Activated CD4-positive, alpha-beta T cell treated with anti-CD3 and anti-CD28 coated beads, Interleukin-2, amount 10 ng/mL, durations not matched to agents 7 days and 5 days (primary cell): ENCODE measurements around the gene RHOT1. TPM values are rescaled to one million over a fixed set of nuclear protein-coding genes. Genes with fewer than 3 reads are reported as not detected.
"Not testable (repeated sequence)": the region's sequence is repeated elsewhere in the genome, so short reads cannot be mapped to it uniquely, and the experiment has no call there.

ENCODE experiments used
- CTCF ChIA-PET: fragments of 350-600 bp; sonication (Branson Sonifier 250); formaldehyde crosslinking; loops from one replicate; lab custom pipeline; 2021; ENCODE audit warnings: antibody characterized with exemption; lab: Charles Lee
- POLR2A ChIA-PET: fragments of 350-600 bp; sonication (Branson Sonifier 250); formaldehyde crosslinking; loops from one replicate; lab custom pipeline; 2021; ENCODE audit warnings: antibody characterized with exemption; lab: Charles Lee
- DNase-seq: peaks from one replicate; pipeline ENCODE4 v3.0.0-alpha.2; 2020
- H3K27ac Mint-ChIP-seq: one replicate; pipeline ENCODE4 v1.8.0; 2021; ENCODE audit warnings: mild to moderate bottlenecking, moderate library complexity, mixed read lengths
- H3K27me3 Mint-ChIP-seq: one replicate; pipeline ENCODE4 v1.8.0; 2021; ENCODE audit warnings: mixed read lengths
- H3K36me3 Mint-ChIP-seq: one replicate; pipeline ENCODE4 v1.8.0; 2021; ENCODE audit warnings: low read depth, mixed read lengths
- H3K4me1 Mint-ChIP-seq: one replicate; pipeline ENCODE4 v1.8.0; 2021; ENCODE audit warnings: mixed read lengths
- H3K4me3 Mint-ChIP-seq: one replicate; pipeline ENCODE4 v1.8.0; 2021; ENCODE audit warnings: mild to moderate bottlenecking, moderate library complexity, mixed read lengths
- H3K9me3 Mint-ChIP-seq: one replicate; pipeline ENCODE4 v1.8.0; 2021; ENCODE audit warnings: mixed read lengths
- total RNA-seq, 2 experiments: library from RNA; stranded (reverse); gene quantifications; one replicate each; pipeline ENCODE4 v1.2.3, GENCODE V29; 2021

Gene RHOT1
- total RNA-seq, 2 experiments from 2014 or later = 26.4 to 33.6 TPM

DNA sequence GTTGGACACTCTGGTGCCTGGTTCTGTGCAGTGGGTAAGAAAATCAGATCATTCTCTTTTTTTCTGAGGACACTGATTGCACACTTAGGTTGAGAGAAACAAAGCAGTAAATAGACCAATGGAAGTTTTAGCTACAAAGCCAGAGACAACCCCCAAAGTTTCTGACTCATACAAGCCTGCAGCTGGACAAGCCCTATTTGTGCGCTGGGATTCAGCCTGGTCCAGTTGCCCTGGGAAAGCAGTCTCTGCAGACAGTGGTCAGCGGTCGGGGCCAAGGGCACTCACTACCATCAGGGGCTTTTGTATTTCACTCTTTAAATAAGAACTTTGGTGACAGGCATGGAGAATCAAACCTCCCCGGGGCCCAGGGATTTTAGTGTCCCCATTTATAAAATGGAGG is 117.3 kb downstream of the RHOT1 start:
- no peak overlapping the region for H3K4me3 Mint-ChIP-seq
- DNase-seq = no peak

DNA sequence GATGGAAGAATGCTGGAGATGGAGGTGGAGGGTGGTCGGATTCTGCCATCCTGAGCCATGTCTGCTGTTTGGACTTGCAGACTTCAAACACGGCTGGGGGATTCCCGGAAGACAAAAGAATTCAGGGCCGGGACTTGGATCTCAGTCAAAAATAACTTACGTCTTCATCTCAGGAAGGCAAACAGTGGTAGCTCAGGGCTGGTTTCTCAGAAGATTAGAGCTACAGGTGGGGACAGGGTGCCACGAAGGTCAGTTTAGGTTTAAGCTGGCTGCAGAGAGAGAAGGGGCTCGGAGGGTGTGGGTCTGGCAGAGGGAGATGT is 119.1 kb downstream of the RHOT1 start:
- H3K4me3 Mint-ChIP-seq = no peak overlapping the region
- no peaks in the 10 kb centered on the region for H3K36me3 Mint-ChIP-seq
- ChIA-PET POLR2A (no interaction called here), CTCF (no interaction called here)
- peaks cover 59% of the 10 kb centered on the region for H3K27me3 Mint-ChIP-seq
- no peaks in the 10 kb centered on the region for H3K4me1 Mint-ChIP-seq
- no peak for DNase-seq
- no peak overlapping the region for H3K27ac Mint-ChIP-seq
- no peaks in the 10 kb centered on the region for H3K9me3 Mint-ChIP-seq

More for the DNA sequence above, 117.3 kb downstream of the RHOT1 start:
- Mint-ChIP-seq H3K4me1 (no peaks in the 10 kb centered on the region), H3K9me3 (no peaks in the 10 kb centered on the region), H3K27ac (no peak overlapping the region), H3K27me3 (peaks cover 54% of the 10 kb centered on the region), H3K36me3 (no peaks in the 10 kb centered on the region)
- CTCF ChIA-PET = interaction anchor here (0.7 kb wide), 1 partner anchor 86 kb away, joined by 3 read pairs; no protein-coding TSS in a partner anchor
- POLR2A ChIA-PET = no interaction called here

DNA sequence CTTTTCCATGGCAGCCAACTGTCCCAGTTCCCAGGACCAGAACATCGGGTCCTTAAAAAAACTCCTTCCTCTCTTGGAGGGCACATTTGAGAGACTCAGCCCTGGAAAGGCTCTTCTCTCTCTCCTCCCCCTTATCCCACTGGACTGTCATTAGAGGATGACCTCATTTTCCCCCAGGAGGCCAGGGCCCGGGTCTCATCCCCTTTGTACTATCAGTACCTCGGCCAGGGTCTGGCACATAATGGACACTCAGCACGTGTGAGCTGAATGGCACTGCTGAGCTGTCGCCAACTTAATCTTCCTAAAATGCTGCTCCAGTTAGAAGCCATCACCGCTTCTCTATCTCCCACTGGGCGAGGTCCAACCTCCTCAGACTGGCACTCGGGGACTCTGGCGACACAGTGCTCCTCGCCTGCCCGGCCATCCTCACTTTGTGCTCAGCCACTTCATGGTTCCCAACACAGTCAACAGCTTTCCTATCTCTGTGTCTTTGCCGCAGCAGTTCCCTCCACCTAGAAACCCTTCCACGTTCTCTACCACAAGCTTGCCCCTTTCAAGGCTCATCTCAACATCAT is 119.7 kb downstream of the RHOT1 start:
- H3K36me3 Mint-ChIP-seq = no peaks in the 10 kb centered on the region
- no peak overlapping the region for H3K4me3 Mint-ChIP-seq
- H3K9me3 Mint-ChIP-seq = no peaks in the 10 kb centered on the region
- H3K27ac Mint-ChIP-seq = no peak overlapping the region
- DNase-seq = no peak
- H3K4me1 Mint-ChIP-seq = peaks cover 2% of the 10 kb centered on the region
- H3K27me3 Mint-ChIP-seq = peaks cover 60% of the 10 kb centered on the region
- CTCF ChIA-PET = interaction anchor here (0.6 kb wide), 1 partner anchor 165 kb away, joined by 3 read pairs; no protein-coding TSS in a partner anchor
- POLR2A ChIA-PET = no interaction called here

DNA sequence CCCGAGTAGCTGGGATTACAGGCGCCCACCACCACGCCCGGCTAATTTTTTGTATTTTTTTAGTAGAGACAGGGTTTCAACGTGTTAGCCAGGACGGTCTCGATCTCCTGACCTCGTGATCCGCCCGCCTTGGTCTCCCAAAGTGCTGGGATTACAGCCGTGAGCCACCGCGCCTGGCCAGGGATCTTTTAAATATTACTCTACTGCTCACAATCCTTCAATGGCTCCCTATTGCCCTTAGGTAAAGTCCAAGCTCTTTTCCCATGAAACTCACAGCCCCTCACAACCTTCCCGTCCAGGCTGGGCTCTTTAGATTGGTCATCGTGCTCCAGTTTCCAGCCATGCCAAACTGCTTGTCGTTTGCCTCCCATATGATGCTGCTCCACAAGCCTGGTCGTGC is 121.2 kb downstream of the RHOT1 start:
- H3K27ac Mint-ChIP-seq, H3K36me3 Mint-ChIP-seq, H3K4me3 Mint-ChIP-seq, CTCF ChIA-PET, H3K9me3 Mint-ChIP-seq, H3K4me1 Mint-ChIP-seq, DNase-seq, POLR2A ChIA-PET: not testable (repeated sequence)
- H3K27me3 Mint-ChIP-seq = peaks cover 72% of the 10 kb centered on the region

DNA sequence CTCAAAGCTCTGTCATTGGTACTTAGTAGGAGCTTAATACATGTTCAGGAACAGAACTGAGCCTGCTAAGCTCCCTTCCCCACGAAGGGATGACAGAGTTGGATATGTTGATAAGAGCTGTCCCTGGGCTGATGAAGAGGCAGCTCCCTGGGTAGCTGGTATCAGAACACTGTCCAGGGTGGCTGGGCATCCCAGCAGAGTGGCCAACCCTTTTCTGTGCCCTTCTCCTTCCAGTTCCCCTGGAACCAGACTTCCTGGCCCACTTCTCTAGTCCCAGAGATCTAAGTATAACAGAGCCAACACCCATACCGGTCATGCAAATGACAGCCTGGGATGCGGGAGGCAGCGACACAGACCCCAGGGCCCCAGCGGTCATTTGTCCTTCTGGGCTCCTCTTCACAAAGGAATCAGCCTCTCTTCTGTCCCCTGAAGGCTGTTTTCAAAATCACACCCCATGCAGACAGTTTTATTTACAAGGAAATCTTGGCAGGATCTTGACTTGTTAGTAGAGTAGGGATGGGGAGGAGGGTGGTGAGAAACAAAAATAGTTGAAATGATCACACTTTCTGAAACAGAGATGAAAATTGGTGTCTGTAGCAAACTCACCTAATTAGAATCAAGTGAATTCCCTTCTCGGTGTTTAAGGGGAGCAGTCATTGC is 122.0 kb downstream of the RHOT1 start:
- ChIA-PET CTCF (interaction anchor here (0.6 kb wide), 1 partner anchor 11 kb away, joined by 4 read pairs; no protein-coding TSS in a partner anchor), POLR2A (no interaction called here)
- no peak for DNase-seq
- H3K4me1 Mint-ChIP-seq = peaks cover 9% of the 10 kb centered on the region
- H3K4me3 Mint-ChIP-seq = peak overlapping the region; percentile 40
- H3K36me3 Mint-ChIP-seq = peaks cover 1% of the 10 kb centered on the region
- H3K9me3 Mint-ChIP-seq = no peaks in the 10 kb centered on the region
- peaks cover 75% of the 10 kb centered on the region for H3K27me3 Mint-ChIP-seq
- no peak overlapping the region for H3K27ac Mint-ChIP-seq

DNA sequence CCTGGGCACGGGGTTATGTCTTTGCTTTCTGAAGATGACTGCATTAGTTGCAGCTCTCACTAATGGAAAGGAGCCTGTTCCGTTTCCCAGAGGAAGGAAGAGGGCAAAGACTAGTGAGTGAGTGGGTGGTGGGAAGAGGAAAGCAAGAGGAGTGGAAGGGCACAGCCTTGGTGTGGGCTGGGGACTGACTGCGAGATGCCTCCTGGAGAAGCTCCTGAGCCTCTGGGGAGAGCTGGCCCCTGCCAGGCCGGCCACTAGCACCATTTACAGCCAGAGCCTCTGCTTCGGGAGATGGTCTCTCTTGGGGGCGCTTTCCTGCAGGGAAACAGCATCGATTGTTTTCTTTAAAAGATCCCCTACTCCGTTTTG is 122.5 kb downstream of the RHOT1 start:
- Mint-ChIP-seq H3K4me1 (peaks cover 9% of the 10 kb centered on the region), H3K27ac (no peak overlapping the region), H3K9me3 (no peaks in the 10 kb centered on the region), H3K36me3 (peaks cover 1% of the 10 kb centered on the region), H3K27me3 (peaks cover 79% of the 10 kb centered on the region), H3K4me3 (peak overlapping the region; percentile 72)
- DNase-seq = no peak
- CTCF ChIA-PET = no interaction called here
- POLR2A ChIA-PET = interaction anchor here (0.6 kb wide), 1 partner anchor 672 kb away, joined by 3 read pairs; no protein-coding TSS in a partner anchor

DNA sequence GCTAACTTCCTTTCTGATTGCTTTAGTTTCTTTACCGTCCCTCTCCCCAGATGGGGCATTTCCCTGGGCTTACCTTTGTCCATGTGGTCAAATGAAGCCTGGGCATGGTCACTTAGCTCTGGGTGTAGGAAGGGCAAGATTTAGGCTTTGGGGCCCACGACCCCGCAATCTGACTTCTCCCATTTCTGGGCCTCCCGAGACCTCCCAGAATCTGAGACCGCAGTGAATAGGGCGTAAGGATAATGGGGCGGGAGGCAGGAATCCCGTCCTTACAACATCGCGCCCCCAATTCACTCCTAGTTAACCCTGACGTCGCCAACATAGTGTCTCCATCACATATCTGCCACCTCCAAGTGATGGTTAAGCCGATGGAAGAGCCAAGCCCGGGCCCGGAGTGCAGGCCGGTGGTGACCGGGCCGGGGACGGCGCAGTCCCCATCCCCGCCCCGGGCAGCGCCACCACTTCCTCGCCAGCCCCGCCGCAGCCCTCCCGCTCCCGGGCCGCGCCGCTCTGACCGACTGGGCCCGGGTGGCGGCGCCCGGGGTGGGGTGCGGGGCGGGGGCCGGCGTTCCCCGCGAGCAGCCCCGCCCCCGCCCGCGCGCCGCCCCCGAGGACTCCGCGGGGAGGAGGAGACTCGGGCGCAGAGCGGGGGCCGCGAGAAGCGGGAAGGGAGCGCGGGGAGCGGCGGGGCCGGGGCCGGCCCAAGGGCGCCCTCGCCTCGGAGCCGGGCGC is 123.1 kb downstream of the RHOT1 start, which contains the start of gene RHBDL3:
Gene RHBDL3, plus strand, starts transcription at position 641 of the 732 bp plus-strand sequence. CDS start 358 bp downstream, outside the sequence.
- no peak within 1 kb of the TSS for H3K27ac Mint-ChIP-seq
- peaks cover 79% of the 10 kb centered on the region for H3K27me3 Mint-ChIP-seq
- no peaks in the 10 kb centered on the region for H3K9me3 Mint-ChIP-seq
- H3K4me1 Mint-ChIP-seq = peaks cover 9% of the 10 kb centered on the region
- peaks cover 1% of the 10 kb centered on the region for H3K36me3 Mint-ChIP-seq
- peak within 1 kb of the TSS; percentile 72 for H3K4me3 Mint-ChIP-seq
- ChIA-PET POLR2A (interaction anchor here (0.6 kb wide), 1 partner anchor 671 kb away, joined by 3 read pairs; no protein-coding TSS in a partner anchor), CTCF (no interaction called here)
- no peak for DNase-seq

DNA sequence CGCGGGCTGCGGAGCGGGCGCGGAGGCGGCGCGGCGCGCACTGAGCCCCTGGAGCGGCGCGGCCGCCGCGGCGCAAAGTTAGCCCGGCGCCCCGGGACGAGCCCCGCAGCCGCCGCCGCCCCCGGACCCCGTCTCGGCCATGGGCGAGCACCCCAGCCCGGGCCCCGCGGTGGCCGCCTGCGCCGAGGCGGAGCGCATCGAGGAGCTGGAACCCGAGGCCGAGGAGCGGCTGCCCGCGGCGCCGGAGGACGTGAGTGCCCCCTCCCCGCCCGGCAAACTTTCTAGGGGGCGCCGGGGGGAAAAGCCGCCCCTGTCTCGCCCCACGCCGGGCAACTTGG is 123.7 kb downstream of the RHOT1 start:
- no peak overlapping the region for H3K4me3 Mint-ChIP-seq
- peaks cover 9% of the 10 kb centered on the region for H3K4me1 Mint-ChIP-seq
- H3K36me3 Mint-ChIP-seq = peaks cover 1% of the 10 kb centered on the region
- H3K27ac Mint-ChIP-seq = no peak overlapping the region
- POLR2A ChIA-PET = no interaction called here
- CTCF ChIA-PET = no interaction called here
- no peaks in the 10 kb centered on the region for H3K9me3 Mint-ChIP-seq
- no peak for DNase-seq
- H3K27me3 Mint-ChIP-seq = peaks cover 79% of the 10 kb centered on the region

DNA sequence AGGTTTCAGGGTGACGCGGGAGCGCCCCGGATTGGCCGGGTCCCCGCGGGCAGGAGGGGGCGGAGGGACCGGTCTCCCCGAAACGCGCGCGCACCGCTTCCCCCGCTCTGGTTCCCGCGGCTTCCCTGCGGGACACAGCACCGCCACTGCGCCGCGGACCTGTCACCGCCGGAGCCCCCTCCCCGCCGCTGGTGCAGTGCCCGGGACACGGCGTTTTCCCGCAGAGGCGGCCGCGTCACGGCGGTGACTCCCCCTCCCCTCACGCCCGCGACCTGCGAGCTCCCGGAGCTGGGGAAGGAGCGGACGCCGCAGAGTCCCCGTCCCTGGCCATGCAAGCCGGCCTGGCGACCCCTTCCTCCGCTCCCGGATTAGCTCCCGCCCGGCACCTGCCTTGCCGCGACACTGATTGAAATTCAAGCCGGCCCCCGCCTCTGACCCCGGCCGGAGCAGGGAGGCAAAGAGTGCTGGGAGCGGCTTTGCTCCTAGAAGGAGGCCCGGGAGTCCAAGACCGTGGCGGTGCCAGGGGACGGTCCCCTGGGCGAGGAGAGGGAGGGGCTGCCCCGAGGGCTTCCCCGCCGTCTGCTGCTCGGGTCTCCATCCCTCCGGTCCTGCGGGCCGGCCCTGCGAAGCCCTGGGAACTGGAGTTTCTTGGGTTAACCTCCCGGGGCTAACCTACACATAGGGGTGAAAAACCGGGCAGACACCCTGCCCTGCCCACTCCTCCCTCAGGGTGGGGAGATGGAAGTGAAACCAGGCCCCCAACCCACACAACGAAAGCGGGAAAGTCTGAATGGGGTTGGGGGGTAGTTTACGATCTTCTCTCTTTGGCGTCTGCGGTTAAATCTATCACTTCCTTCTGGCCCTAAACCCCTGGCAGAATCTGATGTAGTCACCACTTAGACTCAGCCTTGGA is 124.3 kb downstream of the RHOT1 start:
- peak overlapping the region; percentile 70 for H3K4me3 Mint-ChIP-seq
- ChIA-PET POLR2A (no interaction called here), CTCF (interaction anchor here (0.6 kb wide), 1 partner anchor 62 kb away, joined by 3 read pairs; no protein-coding TSS in a partner anchor)
- peak; percentile 38 for DNase-seq
- peaks cover 79% of the 10 kb centered on the region for H3K27me3 Mint-ChIP-seq
- peaks cover 1% of the 10 kb centered on the region for H3K36me3 Mint-ChIP-seq
- H3K4me1 Mint-ChIP-seq = peaks cover 9% of the 10 kb centered on the region
- H3K9me3 Mint-ChIP-seq = no peaks in the 10 kb centered on the region
- H3K27ac Mint-ChIP-seq = peak overlapping the region; percentile 25

DNA sequence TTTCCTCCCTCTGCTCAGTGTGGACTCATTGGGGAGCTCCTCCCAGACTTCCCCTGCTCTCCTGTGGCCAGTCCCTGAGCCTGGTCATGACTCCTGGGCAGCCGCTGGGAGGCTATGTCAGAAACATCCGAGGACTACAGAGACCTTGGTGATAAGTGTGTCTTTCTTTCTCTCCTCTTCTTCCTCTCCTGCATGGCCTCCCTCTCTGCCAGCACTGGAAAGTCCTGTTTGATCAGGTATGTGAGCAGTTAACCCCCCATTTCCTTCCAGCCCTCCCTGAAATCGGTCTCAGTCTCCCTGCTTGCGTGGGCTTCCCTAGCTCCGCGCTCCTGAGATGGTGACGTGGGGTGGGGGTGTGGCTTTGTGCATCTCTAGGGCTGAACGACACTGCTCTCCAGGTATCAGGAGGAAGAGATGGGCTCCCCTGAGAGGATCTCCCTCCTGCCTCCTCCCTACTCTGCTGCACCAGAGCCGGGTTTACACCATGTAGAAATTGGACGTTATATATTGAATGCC is 125.4 kb downstream of the RHOT1 start:
- Mint-ChIP-seq H3K4me1 (peaks cover 9% of the 10 kb centered on the region), H3K36me3 (peaks cover 1% of the 10 kb centered on the region), H3K27me3 (peaks cover 78% of the 10 kb centered on the region), H3K4me3 (peak overlapping the region; percentile 65), H3K9me3 (no peaks in the 10 kb centered on the region), H3K27ac (no peak overlapping the region)
- DNase-seq = no peak
- POLR2A ChIA-PET = no interaction called here
- CTCF ChIA-PET = no interaction called here

DNA sequence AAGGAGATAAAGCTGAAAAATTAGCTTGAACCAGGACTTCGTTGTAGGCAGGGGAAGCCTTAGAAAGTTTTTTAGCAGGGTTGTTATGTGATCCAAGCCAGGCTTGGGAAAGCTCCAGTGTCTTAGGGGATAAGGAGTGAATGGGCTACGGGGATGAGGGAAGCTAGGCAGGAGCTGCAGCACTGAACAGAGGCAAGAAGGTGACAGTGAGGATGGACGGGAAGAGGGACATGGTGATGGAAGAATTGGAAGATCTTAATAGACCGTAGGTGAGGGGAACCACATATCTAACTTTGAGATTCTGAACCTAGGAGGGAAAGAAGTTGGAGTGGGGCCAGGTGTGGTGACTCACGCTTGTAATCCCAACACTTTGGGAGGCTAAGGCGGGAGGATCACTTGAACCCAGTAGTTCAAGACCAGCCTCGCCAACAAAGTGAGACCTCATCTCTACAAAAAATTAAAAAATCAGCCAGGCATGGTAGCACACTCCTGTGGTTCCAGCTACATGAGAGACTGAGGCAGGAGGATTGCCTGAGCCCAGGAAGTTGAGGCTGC is 126.5 kb downstream of the RHOT1 start:
- Mint-ChIP-seq H3K4me1 (peaks cover 9% of the 10 kb centered on the region), H3K27ac (no peak overlapping the region), H3K36me3 (peaks cover 1% of the 10 kb centered on the region), H3K4me3 (no peak overlapping the region), H3K27me3 (peaks cover 69% of the 10 kb centered on the region), H3K9me3 (no peaks in the 10 kb centered on the region)
- DNase-seq = no peak
- ChIA-PET CTCF (no interaction called here), POLR2A (no interaction called here)

DNA sequence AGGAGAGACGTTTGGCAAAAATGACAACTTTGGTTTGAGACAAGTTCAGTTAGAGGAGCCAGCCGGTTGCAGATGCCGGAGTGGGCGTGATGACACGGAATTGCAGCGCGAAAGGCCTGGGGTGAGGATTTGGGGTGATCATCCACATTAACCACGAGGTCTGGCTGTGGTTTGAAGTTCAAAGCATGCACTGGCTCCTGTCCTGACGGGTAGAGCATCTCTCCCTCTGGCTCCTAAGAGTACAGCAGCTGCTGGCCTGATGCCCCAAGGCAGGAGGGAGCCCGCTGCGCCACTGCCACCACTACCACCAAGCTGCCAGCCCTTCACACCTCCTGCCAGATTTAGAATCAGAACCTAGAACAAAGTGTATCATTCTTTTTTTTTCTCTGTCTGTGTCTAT is 127.1 kb downstream of the RHOT1 start:
- no peak overlapping the region for H3K27ac Mint-ChIP-seq
- no peaks in the 10 kb centered on the region for H3K9me3 Mint-ChIP-seq
- peaks cover 9% of the 10 kb centered on the region for H3K4me1 Mint-ChIP-seq
- H3K36me3 Mint-ChIP-seq = peaks cover 1% of the 10 kb centered on the region
- CTCF ChIA-PET = interaction anchor here (0.5 kb wide), 1 partner anchor 364 kb away, joined by 3 read pairs; no protein-coding TSS in a partner anchor
- no peak for DNase-seq
- peaks cover 68% of the 10 kb centered on the region for H3K27me3 Mint-ChIP-seq
- no peak overlapping the region for H3K4me3 Mint-ChIP-seq
- POLR2A ChIA-PET = no interaction called here
